A549 (cell line): ENCODE results near the gene ADAMTSL3. TPM values are rescaled to one million over a fixed set of nuclear protein-coding genes. Genes with fewer than 3 reads are reported as not detected.

Experiments used
- ATAC-seq, 2 experiments: fragments of 200-7000 bp in 1 of 2; fragments of >200 bp in 1 of 2; cut with Nextera tagmentation in 1 of 2; cut with Tn5 transposase in 1 of 2; 3 replicates each; pipeline versions ENCODE4 v1.8.0 to v1.9.1; 2018 to 2020; ENCODE audit warnings: mild to moderate bottlenecking in 1 of 2, moderate library complexity in 1 of 2
- CTCF ChIA-PET: fragments of 300-600 bp; sonication (Branson Sonifier 250); formaldehyde crosslinking; extraction: SDS; loops from one replicate; lab custom pipeline; 2021; ENCODE audit warnings: antibody characterized with exemption, inconsistent platforms; lab: Yijun Ruan, JAX
- POLR2A ChIA-PET: fragments of 350-600 bp; formaldehyde crosslinking; extraction: SDS; loops from one replicate; lab custom pipeline; 2021; ENCODE audit warnings: antibody characterized with exemption, inconsistent platforms; lab: Yijun Ruan, JAX
- DNase-seq, 2 experiments: peaks; one replicate each; pipeline versions ENCODE4 v3.0.0 to v3.0.0-alpha.2; 2011 to 2016; ENCODE audit warnings: low read depth in 1 of 2, low spot score in 1 of 2
- FAIRE-seq: peaks from 2 replicates; lab custom pipeline; 2011; peaks lifted over from hg19 to GRCh38; lab: Jason Lieb, UNC
- H3K27ac ChIP-seq, 2 experiments: fragments of >200 bp; sonication (Bioruptor Twin); formaldehyde crosslinking; 3 replicates each; pipeline ENCODE4 v1.5.1; 2016 to 2017
- H3K4me1 ChIP-seq: fragments of >200 bp; sonication (Bioruptor Twin); formaldehyde crosslinking; 3 replicates; pipeline ENCODE4 v1.6.1; 2016
- H3K4me2 ChIP-seq: fragments of >200 bp; sonication (Bioruptor Twin); formaldehyde crosslinking; 3 replicates; pipeline ENCODE4 v1.6.1; 2016
- H3K4me3 ChIP-seq: fragments of >200 bp; sonication (Bioruptor Twin); formaldehyde crosslinking; 3 replicates; pipeline ENCODE4 v1.5.1; 2016
- H3K9me3 ChIP-seq: fragments of >200 bp; sonication (Bioruptor Twin); formaldehyde crosslinking; 3 replicates; pipeline ENCODE4 v1.6.1; 2016
- CTCF ChIP-seq: fragments of >200 bp; sonication (Bioruptor Twin); formaldehyde crosslinking; IDR thresholded peaks from 3 replicates; pipeline ENCODE4 v1.5.1; 2016
- E2F6 ChIP-seq: IDR thresholded peaks from 2 replicates; pipeline ENCODE4 v1.6.1; 2012; ENCODE audit warnings: low read depth, borderline replicate concordance
- EP300 ChIP-seq, 2 experiments: fragments of >200 bp; sonication (Bioruptor Twin); formaldehyde crosslinking; IDR thresholded peaks; 2 replicates in 1 of 2; 3 replicates in 1 of 2; pipeline ENCODE4 v1.6.1; 2016 to 2017
- HES2 ChIP-seq: fragments of >200 bp; sonication (Bioruptor Twin); formaldehyde crosslinking; IDR thresholded peaks from 2 replicates; pipeline ENCODE4 v1.6.1; 2016
- JUNB ChIP-seq: fragments of >200 bp; sonication (Bioruptor Twin); formaldehyde crosslinking; IDR thresholded peaks from 2 replicates; pipeline ENCODE4 v1.6.1; 2016
- KDM1A ChIP-seq: fragments of 200-600 bp; sonication (generic); IDR thresholded peaks from 2 replicates; pipeline ENCODE4 v1.6.1; 2016; ENCODE audit warnings: low read depth, mild to moderate bottlenecking
- MAFK ChIP-seq: fragments of 450-650 bp; IDR thresholded peaks from 2 replicates; pipeline ENCODE4 v1.6.1; 2014; ENCODE audit not compliant: partially characterized antibody
- NR3C1 ChIP-seq: fragments of >200 bp; sonication (Bioruptor Twin); formaldehyde crosslinking; IDR thresholded peaks from 3 replicates; pipeline ENCODE4 v1.6.1; 2017
- PBX3 ChIP-seq: IDR thresholded peaks from 2 replicates; pipeline ENCODE4 v1.6.1; 2012
- RAD21 ChIP-seq, 2 experiments: fragments of >200 bp in 1 of 2; sonication (Bioruptor Twin) in 1 of 2; formaldehyde crosslinking in 1 of 2; IDR thresholded peaks in 1 of 2; conservative IDR thresholded peaks in 1 of 2; 2 replicates in 1 of 2; 3 replicates in 1 of 2; pipeline ENCODE4 v1.6.1; 2012 to 2018; ENCODE audit warnings: inconsistent platforms in 1 of 2
- RARB ChIP-seq: fragments of 250-450 bp; sonication (Bioruptor Pico); IDR thresholded peaks from 2 replicates; pipeline ENCODE4 v1.8.0; 2021; ENCODE audit warnings: mild to moderate bottlenecking, moderate library complexity
- RCOR1 ChIP-seq: fragments of 150-350 bp; IDR thresholded peaks from 2 replicates; pipeline ENCODE4 v1.6.1; 2014; ENCODE audit warnings: antibody characterized with exemption, low read length, low read depth
- RNF2 ChIP-seq: fragments of 200-600 bp; sonication (generic); IDR thresholded peaks from 2 replicates; pipeline ENCODE4 v1.6.1; 2016; ENCODE audit warnings: low read depth, mild to moderate bottlenecking, antibody characterized with exemption, moderate library complexity, borderline replicate concordance
- SMC3 ChIP-seq: fragments of >200 bp; sonication (Bioruptor Twin); formaldehyde crosslinking; IDR thresholded peaks from 3 replicates; pipeline ENCODE4 v1.6.1; 2018; ENCODE audit warnings: inconsistent platforms
- SREBF2 ChIP-seq: fragments of 450-650 bp; IDR thresholded peaks from 2 replicates; pipeline ENCODE4 v1.6.1; 2014; ENCODE audit warnings: mild to moderate bottlenecking, moderate library complexity
- TP53 ChIP-seq: fragments of 250-450 bp; sonication (Bioruptor Pico); IDR thresholded peaks from 2 replicates; pipeline ENCODE4 v1.5.0; 2021; ENCODE audit warnings: mild to moderate bottlenecking, moderate library complexity
- WGBS: methylation state at CpG from one replicate; pipeline ENCODE4 v1.1.6; 2017; ENCODE audit errors: missing lambda C conversion rate; 5-methylcytosine and 5-hydroxymethylcytosine counted together
- polyA plus RNA-seq, 4 experiments: library from polyadenylated mRNA; depleted of rRNA in 3 of 4; stranded (reverse); fragments of >200 nt; fragmentation: RNase III in 1 of 4; extraction: RNeasy Plus Mini Kit Qiagen cat#74134 plus additional on column Dnase treatment in 1 of 4; gene quantifications; 2 replicates in 3 of 4; 3 replicates in 1 of 4; pipeline ENCODE4 v1.2.3, GENCODE V29; 2011 to 2017

ADAMTSL3 gene
- polyA plus RNA-seq, 2 of the 4 experiments (the other 2 are of a cell fraction): 0.22 to 0.25 TPM

- ATAC-seq: no peak
- 0% methylated on average over 1 of the region's 1 CpG for whole genome bisulfite sequencing
- POLR2A ChIA-PET: no interaction called here
These were observed 181.6 kb downstream of the ADAMTSL3 start for GRCh38 chr15:83835479-83835878.

GRCh38 chr15:83837945-83838571, 184.1 kb downstream of the ADAMTSL3 start:
- no peak overlapping the region for H3K4me3 ChIP-seq
- FAIRE-seq (no peak), DNase-seq (peak; percentile 55 to 67)
- H3K9me3 ChIP-seq: no peaks in the 10 kb centered on the region
- WGBS: 5% methylated on average over 8 of the region's 8 CpGs
- TF ChIP-seq RAD21 (conservative IDR thresholded peaks at IDR 0.05 in 1 of 2, IDR thresholded peaks at IDR 0.05 in 1 of 2): peak; percentile 42 to 59; a peak in 4 of 5 replicates
- no peak for TF ChIP-seq SREBF2
- peak; percentile 53 for TF ChIP-seq CTCF
- TF ChIP-seq SMC3: peak; percentile 55
- TF ChIP-seq, all 56 proteins: peak for 3
- Histone ChIP-seq H3K4me1 (no peaks in the 10 kb centered on the region), H3K27ac (no peak overlapping the region), H3K4me2 (peak overlapping the region; percentile 39; the same call in 2 of the 3 replicates)
- ChIA-PET POLR2A (no interaction called here), CTCF (interaction anchor here (0.5 to 3.6 kb wide), 20 partner anchors 9 to 589 kb away, joined by 3 to 18 read pairs (median 4); no protein-coding TSS in a partner anchor)
- ATAC-seq: peak; percentile 93 to 96

More at GRCh38 chr15:83835479-83835878, 181.6 kb downstream of the ADAMTSL3 start:
- FAIRE-seq (no peak), DNase-seq (no peak)
- H3K9me3 ChIP-seq: no peaks in the 10 kb centered on the region
- CTCF ChIA-PET: interaction anchor here (3.2 to 3.6 kb wide), 2 partner anchors 270 to 587 kb away, joined by 16 to 18 read pairs; no protein-coding TSS in a partner anchor
- H3K27ac ChIP-seq: no peak overlapping the region
- no peak overlapping the region for H3K4me3 ChIP-seq
- no peak overlapping the region for H3K4me2 ChIP-seq
- no peak for TF ChIP-seq TP53 (CRISPR knock-in tag)
- TF ChIP-seq MAFK: no peak
- no peak for TF ChIP-seq CTCF
- TF ChIP-seq, all 56 proteins: peak for 0
- no peaks in the 10 kb centered on the region for H3K4me1 ChIP-seq

GRCh38 chr15:83838763-83839162, 184.8 kb downstream of the ADAMTSL3 start:
- ATAC-seq (no peak), DNase-seq (no peak), FAIRE-seq (peak; percentile 32)
- 11% methylated on average over 2 of the region's 2 CpGs for WGBS
- Histone ChIP-seq H3K4me1 (no peaks in the 10 kb centered on the region), H3K4me3 (no peak overlapping the region), H3K27ac (no peak overlapping the region), H3K9me3 (no peaks in the 10 kb centered on the region), H3K4me2 (no peak overlapping the region)
- ChIA-PET POLR2A (no interaction called here), CTCF (interaction anchor here (0.7 to 3.6 kb wide), 14 partner anchors 8 to 590 kb away, joined by 3 to 18 read pairs (median 4); no protein-coding TSS in a partner anchor)
- no peak for TF ChIP-seq HES2
- TF ChIP-seq EP300 (IDR thresholded peaks at IDR 0.05): no peak
- TF ChIP-seq E2F6: no peak
- TF ChIP-seq RNF2: no peak
- no peak for TF ChIP-seq RCOR1
- no peak for TF ChIP-seq PBX3
- TF ChIP-seq JUNB: no peak
- no peak for TF ChIP-seq NR3C1
- no peak for TF ChIP-seq RARB
- TF ChIP-seq KDM1A: no peak
